Fibroblast of lung (primary cell): ENCODE results near the gene GRB2. TPM values are rescaled to one million over a fixed set of nuclear protein-coding genes. Genes with fewer than 3 reads are reported as not detected.
A peak's percentile ranks its signal among the peaks of the same experiment; 100 is the strongest.

Experiments used
- DNase-seq, 2 donors: peaks; one replicate each; pipeline versions ENCODE4 v3.0.0 to v3.0.0-alpha.2; 2010; ENCODE audit warnings: low read depth in 2 of 2
- H2AFZ ChIP-seq: 2 replicates; pipeline ENCODE4 v1.5.1; 2012; ENCODE audit warnings: low read length, control low read depth, inconsistent platforms
- H3K27ac ChIP-seq: 2 replicates; pipeline ENCODE4 v1.5.1; 2011; ENCODE audit warnings: low read length, control low read depth; ENCODE audit not compliant: insufficient read depth
- H3K27me3 ChIP-seq: 2 replicates; pipeline ENCODE4 v1.5.1; 2011; ENCODE audit warnings: mild to moderate bottlenecking, low read length; ENCODE audit not compliant: control insufficient read depth, insufficient read depth
- H3K36me3 ChIP-seq: 2 replicates; pipeline ENCODE4 v1.5.1; 2011; ENCODE audit warnings: low read length; ENCODE audit not compliant: control insufficient read depth, insufficient read depth
- H3K4me1 ChIP-seq: 2 replicates; pipeline ENCODE4 v1.5.1; 2011; ENCODE audit warnings: low read length; ENCODE audit not compliant: control insufficient read depth, insufficient read depth; ENCODE audit errors: extremely low read depth
- H3K4me2 ChIP-seq: 2 replicates; pipeline ENCODE4 v1.5.1; 2011; ENCODE audit warnings: low read length, control low read depth; ENCODE audit not compliant: insufficient read depth; ENCODE audit errors: extremely low read depth
- H3K4me3 ChIP-seq, 4 experiments: fragments of 200-600 bp in 1 of 4; sonication (generic) in 1 of 4; replicated peaks in 1 of 4; 2 replicates each; pipeline ENCODE4 v1.5.1; 2011 to 2016; ENCODE audit warnings: low read length in 4 of 4, low read depth in 3 of 4, mild to moderate bottlenecking in 3 of 4, control low read depth in 2 of 4, inconsistent platforms in 1 of 4, mixed read lengths in 1 of 4; ENCODE audit not compliant: insufficient read depth in 1 of 4; ENCODE audit errors: control extremely low read depth in 1 of 4
- H3K79me2 ChIP-seq: 2 replicates; pipeline ENCODE4 v1.5.1; 2012; ENCODE audit warnings: mild to moderate bottlenecking, low read length, inconsistent platforms; ENCODE audit not compliant: control insufficient read depth, insufficient read depth
- H3K9ac ChIP-seq: 2 replicates; pipeline ENCODE4 v1.5.1; 2011; ENCODE audit warnings: mild to moderate bottlenecking, low read length, control low read depth; ENCODE audit not compliant: insufficient read depth
- H3K9me3 ChIP-seq: 2 replicates; pipeline ENCODE4 v1.5.1; 2012; ENCODE audit warnings: low read depth, low read length; ENCODE audit not compliant: control insufficient read depth, insufficient read depth
- H4K20me1 ChIP-seq: 2 replicates; pipeline ENCODE4 v1.5.1; 2011; ENCODE audit warnings: low read length; ENCODE audit not compliant: control insufficient read depth, insufficient read depth; ENCODE audit errors: extremely low read depth
- EZH2 ChIP-seq: IDR thresholded peaks from 2 replicates; pipeline ENCODE4 v1.5.1; 2012; ENCODE audit warnings: low read length, control low read depth, mild to moderate bottlenecking; ENCODE audit errors: missing control alignments
- polyA plus RNA-seq, 2 donors: library from polyadenylated mRNA; depleted of rRNA in 1 of 2; stranded (reverse) in 1 of 2; unstranded in 1 of 2; fragments of >200 nt; gene quantifications; 2 replicates each; pipeline ENCODE4 v1.2.1, GENCODE V29; 2011 to 2012; ENCODE audit warnings: missing spikeins in 1 of 2
- total RNA-seq: library from RNA; depleted of rRNA; stranded (reverse); fragments of >200 nt; gene quantifications from 2 replicates; pipeline ENCODE4 v1.2.1, GENCODE V29; 2014
- TF ChIP-seq, protein P1 (sequence below), 2 donors: IDR thresholded peaks in 1 of 2; conservative IDR thresholded peaks in 1 of 2; 1 replicate in 1 of 2; 2 replicates in 1 of 2; pipeline ENCODE4 v1.5.1; 2011 to 2012; ENCODE audit warnings: low read length in 2 of 2, control low read depth in 1 of 2, inconsistent platforms in 1 of 2, low read depth in 1 of 2, mild to moderate bottlenecking in 1 of 2

The GRB2 gene
- total and polyA plus RNA-seq, 2 donors (not counting 1 experiment from before 2014, with no cell fraction given), result 68.9 to 69.7 TPM

DNA sequence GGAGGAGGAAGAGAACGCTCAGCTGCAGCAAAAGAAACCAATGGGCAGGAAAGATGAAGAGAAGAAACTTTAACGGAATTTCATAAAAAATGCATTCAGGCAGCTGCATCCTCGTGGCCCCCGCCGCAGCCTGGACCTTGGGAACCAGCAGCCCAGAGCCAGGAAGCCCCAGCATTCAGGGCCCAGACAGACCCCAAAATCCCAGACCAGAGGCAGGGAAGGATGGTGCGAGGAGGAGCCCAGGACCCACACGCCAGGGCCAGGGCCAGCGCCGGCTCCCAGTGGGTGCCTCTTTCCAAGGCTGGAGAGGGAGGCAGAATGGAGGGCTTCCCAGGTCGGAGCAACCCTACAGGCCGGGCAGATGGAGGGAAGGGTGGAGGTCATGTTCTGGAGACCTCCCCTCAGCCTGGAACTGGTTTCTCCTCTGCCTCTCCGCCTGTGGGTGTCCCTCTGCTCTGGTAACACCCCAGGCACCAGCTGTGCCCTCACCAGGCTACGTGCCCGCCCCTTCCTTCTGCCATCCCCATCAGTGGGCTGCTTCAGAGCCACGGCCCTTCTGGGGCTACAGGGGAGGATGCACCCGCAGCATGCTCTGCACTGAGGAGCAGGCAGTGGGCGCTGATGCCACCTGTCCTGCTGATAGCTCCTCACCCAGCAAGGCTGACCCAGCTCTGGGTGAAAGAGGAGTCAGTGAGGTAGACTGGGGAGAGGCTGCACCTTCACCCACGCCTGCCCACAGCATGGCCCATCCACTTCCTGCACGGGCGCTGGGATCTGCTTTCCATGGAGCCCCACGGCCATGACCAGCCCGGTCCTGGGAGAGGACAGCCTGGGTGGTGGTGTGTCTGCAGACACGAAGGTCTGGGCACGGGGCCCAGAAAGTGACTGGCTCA, 133.3 kb downstream of the GRB2 start:
- Histone ChIP-seq H3K79me2 (no peaks in the 10 kb centered on the region), H4K20me1 (no peaks in the 10 kb centered on the region), H3K4me2 (peak overlapping the region; percentile 89), H3K27ac (no peak overlapping the region), H2AFZ (no peak overlapping the region), H3K27me3 (no peaks in the 10 kb centered on the region), H3K36me3 (peaks cover 3% of the 10 kb centered on the region), H3K9ac (no peak overlapping the region), H3K4me1 (peaks cover 14% of the 10 kb centered on the region), H3K9me3 (no peaks in the 10 kb centered on the region), H3K4me3 (peak overlapping the region in 2 of 4 experiments; percentile 38 to 72)
- DNase-seq, result peak; percentile 31 to 65
- TF ChIP-seq, protein P1, sequence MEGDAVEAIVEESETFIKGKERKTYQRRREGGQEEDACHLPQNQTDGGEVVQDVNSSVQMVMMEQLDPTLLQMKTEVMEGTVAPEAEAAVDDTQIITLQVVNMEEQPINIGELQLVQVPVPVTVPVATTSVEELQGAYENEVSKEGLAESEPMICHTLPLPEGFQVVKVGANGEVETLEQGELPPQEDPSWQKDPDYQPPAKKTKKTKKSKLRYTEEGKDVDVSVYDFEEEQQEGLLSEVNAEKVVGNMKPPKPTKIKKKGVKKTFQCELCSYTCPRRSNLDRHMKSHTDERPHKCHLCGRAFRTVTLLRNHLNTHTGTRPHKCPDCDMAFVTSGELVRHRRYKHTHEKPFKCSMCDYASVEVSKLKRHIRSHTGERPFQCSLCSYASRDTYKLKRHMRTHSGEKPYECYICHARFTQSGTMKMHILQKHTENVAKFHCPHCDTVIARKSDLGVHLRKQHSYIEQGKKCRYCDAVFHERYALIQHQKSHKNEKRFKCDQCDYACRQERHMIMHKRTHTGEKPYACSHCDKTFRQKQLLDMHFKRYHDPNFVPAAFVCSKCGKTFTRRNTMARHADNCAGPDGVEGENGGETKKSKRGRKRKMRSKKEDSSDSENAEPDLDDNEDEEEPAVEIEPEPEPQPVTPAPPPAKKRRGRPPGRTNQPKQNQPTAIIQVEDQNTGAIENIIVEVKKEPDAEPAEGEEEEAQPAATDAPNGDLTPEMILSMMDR (conservative IDR thresholded peaks at IDR 0.05 in 1 of 2, IDR thresholded peaks at IDR 0.05 in 1 of 2; ENCODE audit: low read depth in 1 of 2, low read length in 2 of 2), result no peak
- TF ChIP-seq EZH2, result no peak

DNA sequence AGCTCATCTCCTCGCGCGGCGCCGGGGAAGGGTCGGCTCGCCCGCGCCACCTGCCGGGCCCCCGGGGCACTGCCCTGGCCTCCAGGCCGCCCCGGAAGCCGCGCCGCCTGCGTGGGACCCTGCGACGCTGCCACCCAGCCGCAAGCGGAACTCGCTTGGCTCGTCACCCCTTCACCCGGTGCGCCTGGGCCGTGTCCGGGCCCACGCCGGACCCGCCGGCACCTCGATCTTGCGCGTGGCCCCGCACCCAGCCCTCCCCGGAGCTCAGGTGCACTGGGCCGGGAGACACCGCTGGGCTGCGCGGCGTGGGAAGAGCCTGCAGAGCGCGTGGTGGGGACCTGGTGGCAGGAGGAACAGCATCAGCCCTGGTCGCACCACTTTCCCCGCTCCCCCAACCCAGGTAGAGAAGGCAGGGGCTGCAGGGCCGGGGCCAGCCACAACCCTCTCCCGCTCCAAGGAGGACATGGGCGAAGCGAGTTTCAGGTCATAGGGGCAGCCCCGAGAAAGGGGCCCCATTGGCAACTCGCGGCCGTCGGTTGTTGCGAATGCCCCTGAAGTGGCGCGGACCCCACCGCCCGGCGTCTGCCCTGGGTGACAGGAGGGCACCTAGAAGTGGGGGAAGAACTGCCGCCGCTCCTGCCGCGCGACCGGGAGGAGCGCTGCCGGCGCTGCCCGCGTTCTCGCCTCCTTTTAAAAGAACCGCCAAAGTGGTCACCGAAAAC, 134.1 kb downstream of the GRB2 start:
- Histone ChIP-seq H4K20me1 (no peaks in the 10 kb centered on the region), H3K4me1 (peaks cover 14% of the 10 kb centered on the region), H3K9ac (peak overlapping the region; percentile 60), H3K4me2 (peak overlapping the region; percentile 89), H3K79me2 (no peaks in the 10 kb centered on the region), H3K36me3 (peaks cover 7% of the 10 kb centered on the region), H3K4me3 (peak overlapping the region; percentile 38 to 77 (median 65)), H3K27me3 (no peaks in the 10 kb centered on the region), H3K27ac (no peak overlapping the region), H3K9me3 (no peaks in the 10 kb centered on the region), H2AFZ (peak overlapping the region; percentile 83)
- DNase-seq, result peak in 1 of 2 donors; percentile 61
- TF ChIP-seq EZH2, result no peak
- TF ChIP-seq, protein P1 (conservative IDR thresholded peaks at IDR 0.05 in 1 of 2, IDR thresholded peaks at IDR 0.05 in 1 of 2; ENCODE audit: low read depth in 1 of 2, low read length in 2 of 2), result peak; percentile 26 to 33

DNA sequence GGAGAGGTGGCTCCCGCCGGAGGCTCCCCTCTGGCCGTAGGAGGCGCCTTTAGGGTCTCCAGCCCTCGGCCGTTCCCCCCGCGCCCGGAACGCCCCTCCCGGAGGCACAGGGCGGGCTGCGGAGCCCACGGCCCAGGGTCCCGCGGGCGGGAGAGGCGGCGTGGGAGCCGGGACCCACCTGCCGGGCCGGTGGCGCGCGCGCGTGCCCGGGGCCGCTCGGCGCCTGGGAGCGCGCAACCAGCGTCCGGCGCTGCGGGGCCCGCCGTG, 134.6 kb downstream of the GRB2 start, which contains the start of gene MIF4GD:
Gene MIF4GD, minus strand, starts transcription at position 266 of the 267 bp plus-strand sequence. CDS start 1,036 bp downstream, outside the sequence.
- TF ChIP-seq, protein P1 (conservative IDR thresholded peaks at IDR 0.05 in 1 of 2, IDR thresholded peaks at IDR 0.05 in 1 of 2; ENCODE audit: low read depth in 1 of 2, low read length in 2 of 2), result no peak
- TF ChIP-seq EZH2, result no peak
- Histone ChIP-seq H3K4me3 (peak within 1 kb of the TSS; percentile 67 to 81 (median 74)), H4K20me1 (no peaks in the 10 kb centered on the region), H3K4me1 (peaks cover 14% of the 10 kb centered on the region), H3K79me2 (no peaks in the 10 kb centered on the region), H3K27me3 (no peaks in the 10 kb centered on the region), H3K36me3 (peaks cover 7% of the 10 kb centered on the region), H3K27ac (peak within 1 kb of the TSS; percentile 69), H3K4me2 (peak within 1 kb of the TSS; percentile 96), H3K9me3 (no peaks in the 10 kb centered on the region), H3K9ac (peak within 1 kb of the TSS; percentile 79), H2AFZ (peak within 1 kb of the TSS; percentile 86)
- peak in 1 of 2 donors; percentile 62 for DNase-seq
